Activated T-cell treated with anti-CD3 and anti-CD28 coated beads, Interleukin-2, amount 50 U/mL, for 24 hours (primary cell): ENCODE measurements around the gene FAM168A.

ENCODE experiments used
- DNase-seq: peaks from one replicate; pipeline ENCODE4 v3.0.0-alpha.2; 2020
- H3K27ac Mint-ChIP-seq: 2 replicates; pipeline ENCODE4 v1.8.0; 2020; ENCODE audit warnings: mild to moderate bottlenecking, mixed read lengths
- H3K27me3 Mint-ChIP-seq: 2 replicates; pipeline ENCODE4 v1.8.0; 2020; ENCODE audit warnings: mixed read lengths
- H3K36me3 Mint-ChIP-seq: 2 replicates; pipeline ENCODE4 v1.8.0; 2020; ENCODE audit warnings: low read depth, mixed read lengths
- H3K4me1 Mint-ChIP-seq: 2 replicates; pipeline ENCODE4 v1.8.0; 2020; ENCODE audit warnings: low read depth, mixed read lengths
- H3K4me3 Mint-ChIP-seq: 2 replicates; pipeline ENCODE4 v1.8.0; 2020; ENCODE audit warnings: mild to moderate bottlenecking, moderate library complexity, mixed read lengths
- H3K9me3 Mint-ChIP-seq: 2 replicates; pipeline ENCODE4 v1.8.0; 2020; ENCODE audit warnings: mixed read lengths

FAM168A gene

GRCh38 chr11:73413256-73413655 lies 184.7 kb downstream of the FAM168A start:
- Mint-ChIP-seq H3K4me1 (peaks cover 9% of the 10 kb centered on the region), H3K27ac (no peak overlapping the region), H3K4me3 (no peak overlapping the region), H3K36me3 (peaks cover 38% of the 10 kb centered on the region), H3K27me3 (no peaks in the 10 kb centered on the region), H3K9me3 (no peaks in the 10 kb centered on the region)
- no peak for DNase-seq

DNA sequence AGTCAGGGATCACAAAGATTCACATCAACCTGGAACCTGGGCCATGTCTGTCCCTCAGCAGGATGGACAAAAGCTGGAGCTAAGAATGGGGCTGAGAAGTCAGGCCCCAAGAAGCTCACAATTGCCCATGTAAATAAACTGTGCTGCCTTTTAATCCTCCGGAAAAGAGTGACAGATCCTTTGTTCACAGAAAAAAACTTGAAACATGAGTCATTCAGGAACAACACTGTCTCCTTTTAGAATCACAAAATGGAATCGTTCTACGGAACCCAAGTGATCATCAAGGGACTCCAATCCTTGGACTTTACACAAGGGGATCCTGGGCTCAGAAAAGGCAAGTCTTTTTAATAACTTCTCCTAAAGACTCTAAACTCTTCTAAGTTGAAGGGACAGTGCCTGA lies 185.6 kb downstream of the FAM168A start:
- H3K27ac Mint-ChIP-seq: no peak overlapping the region
- DNase-seq: no peak

GRCh38 chr11:73411031-73411430 lies 186.9 kb downstream of the FAM168A start:
- no peaks in the 10 kb centered on the region for H3K9me3 Mint-ChIP-seq
- no peak for DNase-seq
- peaks cover 46% of the 10 kb centered on the region for H3K36me3 Mint-ChIP-seq
- H3K27me3 Mint-ChIP-seq: no peaks in the 10 kb centered on the region
- peaks cover 5% of the 10 kb centered on the region for H3K4me1 Mint-ChIP-seq
- H3K27ac Mint-ChIP-seq: no peak overlapping the region
- no peak overlapping the region for H3K4me3 Mint-ChIP-seq

More for the DNA sequence above, 185.6 kb downstream of the FAM168A start:
- Mint-ChIP-seq H3K36me3 (peaks cover 42% of the 10 kb centered on the region), H3K4me3 (no peak overlapping the region), H3K27me3 (no peaks in the 10 kb centered on the region), H3K9me3 (no peaks in the 10 kb centered on the region), H3K4me1 (peaks cover 9% of the 10 kb centered on the region)

GRCh38 chr11:73410627-73411026 lies 187.3 kb downstream of the FAM168A start:
- H3K36me3 Mint-ChIP-seq: peaks cover 49% of the 10 kb centered on the region
- H3K4me1 Mint-ChIP-seq: peaks cover 5% of the 10 kb centered on the region
- H3K9me3 Mint-ChIP-seq: no peaks in the 10 kb centered on the region
- no peaks in the 10 kb centered on the region for H3K27me3 Mint-ChIP-seq
- no peak for DNase-seq
- H3K27ac Mint-ChIP-seq: peak overlapping the region; percentile 46
- no peak overlapping the region for H3K4me3 Mint-ChIP-seq

GRCh38 chr11:73409431-73409830 lies 188.5 kb downstream of the FAM168A start:
- no peak for DNase-seq
- H3K27ac Mint-ChIP-seq: peak overlapping the region; percentile 6
- H3K36me3 Mint-ChIP-seq: peaks cover 56% of the 10 kb centered on the region

DNA sequence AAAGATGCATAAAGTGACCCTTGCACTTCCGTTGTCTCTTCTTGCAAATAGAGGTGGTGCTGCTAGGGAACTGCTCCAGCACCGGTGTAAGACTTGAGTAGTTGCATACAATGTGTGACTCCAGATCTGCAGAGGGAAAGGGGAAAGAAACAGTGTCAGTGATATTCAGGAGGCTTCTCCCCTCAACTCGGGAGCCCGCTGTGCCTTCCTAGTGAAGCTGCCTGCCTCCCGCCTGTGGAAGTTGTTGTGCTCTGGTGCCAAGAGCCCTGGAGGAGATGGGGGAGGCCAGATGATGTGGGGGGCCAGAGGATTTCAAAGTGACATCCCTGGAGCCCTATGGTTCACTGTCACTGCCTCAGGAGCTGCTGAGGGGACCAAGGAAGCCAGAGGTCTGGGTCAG lies 191.3 kb downstream of the FAM168A start:
- peaks cover 52% of the 10 kb centered on the region for H3K36me3 Mint-ChIP-seq
- H3K4me3 Mint-ChIP-seq: no peak overlapping the region
- H3K27me3 Mint-ChIP-seq: no peaks in the 10 kb centered on the region
- H3K27ac Mint-ChIP-seq: peak overlapping the region; percentile 17
- H3K9me3 Mint-ChIP-seq: no peaks in the 10 kb centered on the region
- no peak for DNase-seq
- H3K4me1 Mint-ChIP-seq: no peaks in the 10 kb centered on the region

More at GRCh38 chr11:73409431-73409830, 188.5 kb downstream of the FAM168A start:
- H3K4me1 Mint-ChIP-seq: no peaks in the 10 kb centered on the region
- no peaks in the 10 kb centered on the region for H3K9me3 Mint-ChIP-seq
- no peak overlapping the region for H3K4me3 Mint-ChIP-seq
- no peaks in the 10 kb centered on the region for H3K27me3 Mint-ChIP-seq

GRCh38 chr11:73406131-73406530 lies 191.8 kb downstream of the FAM168A start:
- Mint-ChIP-seq H3K27me3 (no peaks in the 10 kb centered on the region), H3K4me1 (no peaks in the 10 kb centered on the region), H3K36me3 (peaks cover 54% of the 10 kb centered on the region), H3K9me3 (no peaks in the 10 kb centered on the region), H3K4me3 (no peak overlapping the region), H3K27ac (no peak overlapping the region)
- no peak for DNase-seq

DNA sequence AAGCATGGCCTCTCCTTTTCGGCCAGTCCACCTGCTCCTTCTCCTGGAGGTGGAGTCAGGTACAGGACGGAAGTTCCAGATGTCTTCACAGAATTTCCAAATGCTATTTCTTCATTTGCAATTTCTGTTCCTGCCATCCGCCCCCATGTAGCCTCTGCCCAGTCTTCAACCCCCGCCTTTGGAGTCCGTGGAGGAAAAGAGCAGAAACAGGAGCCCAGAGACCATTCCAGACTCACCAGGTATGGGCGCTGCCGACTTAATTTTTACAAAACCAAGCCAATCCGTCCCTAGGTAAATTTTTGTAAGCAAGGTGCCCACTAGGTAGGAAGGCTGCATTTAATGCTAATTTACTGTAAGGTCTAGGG lies 192.8 kb downstream of the FAM168A start:
- no peak for DNase-seq
- H3K27ac Mint-ChIP-seq: no peak overlapping the region
- H3K4me1 Mint-ChIP-seq: no peaks in the 10 kb centered on the region
- H3K27me3 Mint-ChIP-seq: no peaks in the 10 kb centered on the region
- no peak overlapping the region for H3K4me3 Mint-ChIP-seq
- peaks cover 54% of the 10 kb centered on the region for H3K36me3 Mint-ChIP-seq
- H3K9me3 Mint-ChIP-seq: no peaks in the 10 kb centered on the region

DNA sequence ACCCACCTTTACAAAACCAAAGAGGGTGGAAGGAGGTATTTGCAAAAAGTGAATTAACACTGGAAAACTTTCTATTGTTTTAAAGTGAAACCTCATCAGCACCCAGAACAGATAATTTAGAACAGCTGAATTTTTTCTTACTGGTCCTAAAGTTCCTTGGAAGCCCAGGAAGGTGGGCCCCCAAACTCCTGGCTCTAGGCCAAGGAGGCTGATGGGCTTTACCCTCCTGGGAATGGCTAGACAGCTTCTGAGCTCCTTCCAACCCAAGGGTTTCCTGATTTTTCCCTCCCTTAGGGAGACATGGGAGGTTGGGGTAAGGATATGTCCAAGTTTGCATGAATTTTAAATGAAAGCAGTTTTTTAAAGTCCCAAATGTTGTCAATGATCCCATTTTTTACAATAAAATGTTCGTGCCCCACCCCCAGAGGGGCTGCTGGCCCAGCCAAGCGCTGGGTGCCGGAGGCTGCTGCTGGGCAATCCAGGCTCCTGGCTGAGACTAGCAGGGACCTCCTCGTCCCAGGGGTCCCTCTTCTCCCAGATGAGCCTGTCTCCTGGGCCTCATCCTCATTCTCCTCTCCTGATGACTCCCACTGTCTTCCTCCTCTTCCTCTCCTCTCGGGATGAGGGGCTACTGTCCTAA lies 193.3 kb downstream of the FAM168A start:
- H3K36me3 Mint-ChIP-seq: peaks cover 51% of the 10 kb centered on the region
- no peak overlapping the region for H3K27ac Mint-ChIP-seq

DNA sequence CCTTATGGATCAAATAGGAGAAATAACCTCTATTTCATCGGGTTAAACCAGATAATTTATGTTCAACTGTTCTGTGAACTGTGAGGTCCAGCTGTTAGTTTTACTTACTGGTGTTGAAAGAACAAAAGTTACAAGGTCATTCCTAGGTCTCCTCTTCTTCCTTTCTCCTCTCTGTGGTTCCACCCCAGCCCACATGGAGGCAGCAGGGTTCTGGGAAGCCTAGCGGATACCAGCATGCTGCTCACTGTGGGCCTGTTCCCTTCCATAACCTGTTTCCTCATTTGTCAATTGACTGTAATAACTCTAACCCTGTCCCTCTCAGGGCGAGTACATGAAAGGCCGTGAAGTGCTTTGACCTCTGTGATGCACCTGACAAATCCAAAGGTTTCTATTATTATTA lies 193.9 kb downstream of the FAM168A start:
- Mint-ChIP-seq H3K4me1 (no peaks in the 10 kb centered on the region), H3K36me3 (peaks cover 51% of the 10 kb centered on the region), H3K9me3 (no peaks in the 10 kb centered on the region), H3K27me3 (no peaks in the 10 kb centered on the region), H3K4me3 (no peak overlapping the region), H3K27ac (no peak overlapping the region)
- no peak for DNase-seq

More for the DNA sequence above, 193.3 kb downstream of the FAM168A start:
- H3K9me3 Mint-ChIP-seq: no peaks in the 10 kb centered on the region
- H3K4me1 Mint-ChIP-seq: no peaks in the 10 kb centered on the region
- DNase-seq: no peak
- no peak overlapping the region for H3K4me3 Mint-ChIP-seq
- no peaks in the 10 kb centered on the region for H3K27me3 Mint-ChIP-seq

DNA sequence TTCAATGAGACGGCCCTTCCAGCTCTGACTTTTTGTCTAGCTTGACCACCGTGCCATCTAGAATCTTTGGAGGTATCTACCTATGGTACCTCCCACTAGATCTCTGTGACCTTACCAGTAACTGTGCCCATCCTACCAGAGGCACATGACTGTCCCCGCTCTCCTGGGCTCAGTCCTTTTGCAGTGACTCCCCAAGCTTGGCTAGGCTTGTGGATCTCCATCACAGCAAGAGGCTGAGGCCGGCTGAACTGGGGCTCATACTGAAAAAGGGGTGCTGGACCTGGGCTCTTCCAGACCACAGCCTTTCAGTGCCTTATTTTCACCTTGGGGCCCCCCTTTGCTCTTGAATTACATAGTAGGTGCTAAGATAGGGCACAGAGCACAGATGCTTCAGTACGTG lies 194.4 kb downstream of the FAM168A start:
- no peaks in the 10 kb centered on the region for H3K4me1 Mint-ChIP-seq
- peaks cover 52% of the 10 kb centered on the region for H3K36me3 Mint-ChIP-seq
- no peak overlapping the region for H3K4me3 Mint-ChIP-seq
- peak overlapping the region; percentile 27 for H3K27ac Mint-ChIP-seq
- DNase-seq: no peak
- no peaks in the 10 kb centered on the region for H3K27me3 Mint-ChIP-seq
- H3K9me3 Mint-ChIP-seq: no peaks in the 10 kb centered on the region

- no peaks in the 10 kb centered on the region for H3K27me3 Mint-ChIP-seq
- peak; percentile 31 for DNase-seq
- no peaks in the 10 kb centered on the region for H3K9me3 Mint-ChIP-seq
- no peaks in the 10 kb centered on the region for H3K4me1 Mint-ChIP-seq
- peaks cover 52% of the 10 kb centered on the region for H3K36me3 Mint-ChIP-seq
- no peak overlapping the region for H3K4me3 Mint-ChIP-seq
- peak overlapping the region; percentile 17 for H3K27ac Mint-ChIP-seq
Measured at GRCh38 chr11:73402834-73403185, 195.1 kb downstream of the FAM168A start.

DNA sequence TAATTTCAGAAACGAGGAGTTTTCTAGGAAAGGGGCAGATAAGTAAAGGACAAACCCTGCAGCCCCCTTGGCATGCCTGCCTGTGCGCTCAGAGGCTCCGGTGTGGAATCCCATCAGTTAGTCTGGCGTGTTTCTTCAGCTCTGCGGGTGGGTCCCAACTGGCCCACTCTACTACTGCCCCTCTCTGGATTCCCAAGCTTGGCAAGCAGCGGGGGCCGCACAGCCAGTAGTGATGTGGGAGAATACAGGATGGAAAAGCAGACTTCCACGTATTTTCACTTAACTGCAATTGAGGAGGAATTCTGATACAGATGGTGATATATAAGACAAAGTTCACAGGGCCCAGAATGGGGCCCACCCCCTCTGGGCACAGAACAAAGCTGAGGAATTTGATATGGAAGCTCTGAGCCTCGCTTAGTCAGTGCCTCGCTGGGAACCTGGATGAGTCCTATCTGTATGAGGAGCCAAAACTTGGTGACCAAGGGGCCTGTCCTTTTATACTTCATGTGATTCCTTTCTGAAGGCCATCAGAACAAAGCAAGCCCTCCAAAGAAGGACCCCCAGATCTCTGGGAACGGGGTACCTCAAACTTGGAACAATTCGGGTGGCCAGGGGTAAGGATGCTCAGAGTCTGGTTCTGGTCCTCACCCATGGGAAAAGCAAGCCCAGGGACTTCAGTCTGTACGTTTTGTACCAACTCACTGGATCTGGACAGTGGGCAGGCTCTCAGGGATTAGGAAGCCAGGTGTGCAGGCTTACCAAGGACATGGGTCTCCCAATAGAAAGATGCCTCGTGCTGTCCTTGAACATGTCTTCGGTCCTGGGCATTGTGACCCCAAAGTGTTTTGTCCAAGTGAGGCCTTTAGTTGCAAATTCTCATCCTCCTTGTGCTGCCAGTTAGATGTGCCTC lies 195.7 kb downstream of the FAM168A start:
- peaks cover 52% of the 10 kb centered on the region for H3K36me3 Mint-ChIP-seq
- H3K9me3 Mint-ChIP-seq: no peaks in the 10 kb centered on the region
- peak; percentile 29 for DNase-seq
- peak overlapping the region; percentile 47 for H3K27ac Mint-ChIP-seq
- H3K4me1 Mint-ChIP-seq: no peaks in the 10 kb centered on the region
- no peaks in the 10 kb centered on the region for H3K27me3 Mint-ChIP-seq
- no peak overlapping the region for H3K4me3 Mint-ChIP-seq

DNA sequence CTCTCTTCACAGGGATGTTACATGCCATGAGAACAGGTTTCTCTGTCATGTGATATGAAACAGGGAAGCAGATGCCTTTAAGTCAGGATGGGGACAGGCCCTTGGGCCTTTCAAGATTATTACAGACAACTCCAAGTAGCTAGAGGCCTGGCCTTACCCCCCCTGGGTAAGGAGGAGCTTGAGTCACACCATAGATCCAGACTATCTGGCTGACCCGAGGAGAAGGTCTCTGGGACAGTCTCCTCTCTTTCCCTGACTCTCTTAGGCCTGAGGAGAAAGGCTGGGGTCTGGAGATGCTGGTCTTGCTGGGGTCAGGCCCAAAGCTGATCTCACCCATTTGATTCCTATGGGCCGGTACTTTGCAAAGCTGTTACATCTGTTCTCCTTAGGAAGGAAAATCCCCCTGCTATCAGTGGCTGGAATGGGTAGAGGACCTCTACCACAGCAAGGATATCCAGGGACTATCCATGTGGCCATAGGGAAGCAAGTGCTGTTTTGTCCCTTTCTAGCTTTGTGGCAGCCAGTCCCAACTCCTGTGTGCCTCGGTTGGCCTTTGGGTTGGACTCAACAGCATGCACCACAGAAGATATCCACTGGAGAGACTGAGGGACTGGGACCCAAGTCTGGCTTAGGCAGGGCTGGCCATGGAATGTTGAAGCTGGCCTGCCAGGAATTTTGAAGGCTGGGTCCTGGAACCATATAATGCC lies 196.5 kb downstream of the FAM168A start:
- peak; percentile 27 for DNase-seq
- no peaks in the 10 kb centered on the region for H3K27me3 Mint-ChIP-seq
- H3K4me1 Mint-ChIP-seq: no peaks in the 10 kb centered on the region
- H3K9me3 Mint-ChIP-seq: no peaks in the 10 kb centered on the region
- H3K4me3 Mint-ChIP-seq: no peak overlapping the region
- peaks cover 55% of the 10 kb centered on the region for H3K36me3 Mint-ChIP-seq
- peak overlapping the region; percentile 61 for H3K27ac Mint-ChIP-seq

GRCh38 chr11:73400293-73400692 lies 197.6 kb downstream of the FAM168A start:
- Mint-ChIP-seq H3K27me3 (no peaks in the 10 kb centered on the region), H3K27ac (peak overlapping the region; percentile 82), H3K9me3 (no peaks in the 10 kb centered on the region), H3K4me3 (no peak overlapping the region), H3K4me1 (no peaks in the 10 kb centered on the region), H3K36me3 (peaks cover 55% of the 10 kb centered on the region)
- no peak for DNase-seq
